SK-N-DZ (cell line): Measurements from ENCODE around the gene DDX3X. TPM values are rescaled to one million over a fixed set of nuclear protein-coding genes. Genes with fewer than 3 reads are reported as not detected.
"Not testable (repeated sequence)": the region's sequence is repeated elsewhere in the genome, so short reads cannot be mapped to it uniquely, and the experiment has no call there.

Source experiments
- DNase-seq: peaks from one replicate; pipeline ENCODE4 v3.0.0-alpha.2; 2015; ENCODE audit warnings: low spot score
- polyA plus RNA-seq, 2 experiments: library from polyadenylated mRNA; depleted of rRNA; stranded (reverse); fragments of >200 nt; gene quantifications; 2 replicates each; pipeline ENCODE4 v1.2.3, GENCODE V29; 2014

DDX3X gene
- 106 and 112 TPM in 2 replicates for polyA plus RNA-seq (2014; cell fraction: cytosol; rRNA removed)
- 120 and 149 TPM in 2 replicates for polyA plus RNA-seq (2014; cell fraction: nucleus; rRNA removed)

GRCh38 chrX:41333744-41334362, at the start of gene DDX3X:
DDX3X (plus strand) TSS chrX:41334162; CDS start chrX:41334253, 91 bp downstream.
- DNase-seq: peak; percentile 94

- not testable (repeated sequence) for DNase-seq
Observed at GRCh38 chrX:41285928-41286327, 48.0 kb upstream of the DDX3X start.

- no peak for DNase-seq
Observed at GRCh38 chrX:41288641-41289040, 45.3 kb upstream of the DDX3X start.

- DNase-seq: no peak
Observed at GRCh38 chrX:41289095-41289494, 44.9 kb upstream of the DDX3X start.

GRCh38 chrX:41291309-41291708, 42.7 kb upstream of the DDX3X start:
- no peak for DNase-seq

- DNase-seq: no peak
Observed at GRCh38 chrX:41293269-41293668, 40.7 kb upstream of the DDX3X start.

GRCh38 chrX:41300758-41301437, 33.1 kb upstream of the DDX3X start:
- no peak for DNase-seq

GRCh38 chrX:41301438-41301824, 32.5 kb upstream of the DDX3X start:
- no peak for DNase-seq

- no peak for DNase-seq
Observed at GRCh38 chrX:41302370-41302769, 31.6 kb upstream of the DDX3X start.

- no peak for DNase-seq
Observed at GRCh38 chrX:41303013-41303412, 30.9 kb upstream of the DDX3X start.

- DNase-seq: no peak
Observed at GRCh38 chrX:41304178-41304577, 29.8 kb upstream of the DDX3X start.

GRCh38 chrX:41308884-41309647, 24.9 kb upstream of the DDX3X start:
- DNase-seq: no peak

- DNase-seq: no peak
Observed at GRCh38 chrX:41312786-41313185, 21.2 kb upstream of the DDX3X start.

GRCh38 chrX:41313419-41313818, 20.5 kb upstream of the DDX3X start:
- DNase-seq: no peak

- no peak for DNase-seq
Observed at GRCh38 chrX:41314204-41314603, 19.8 kb upstream of the DDX3X start.

GRCh38 chrX:41314881-41315280, 19.1 kb upstream of the DDX3X start:
- no peak for DNase-seq

GRCh38 chrX:41316266-41316665, 17.7 kb upstream of the DDX3X start:
- not testable (repeated sequence) for DNase-seq

GRCh38 chrX:41317477-41318208, 16.3 kb upstream of the DDX3X start:
- no peak for DNase-seq

GRCh38 chrX:41320393-41320792, 13.6 kb upstream of the DDX3X start:
- DNase-seq: no peak

- no peak for DNase-seq
Observed at GRCh38 chrX:41322821-41323603, 10.9 kb upstream of the DDX3X start.

GRCh38 chrX:41326431-41326830, 7.5 kb upstream of the DDX3X start:
- no peak for DNase-seq
